HL-60/S4 treated with phorbol 12-myristate 13-acetate at 8.2 ng/mL for 4 days and 3 days (cell line): Measurements from ENCODE around the gene LMAN2.
"Not testable (repeated sequence)": the region's sequence is repeated elsewhere in the genome, so short reads cannot be mapped to it uniquely, and the experiment has no call there.

Experiments used
- in situ Hi-C: fragments of 300-500 bp; cut with MboI; formaldehyde crosslinking; loops from 2 replicates; pipeline ENCODE4 v1.15.0; 2022; ENCODE audit warnings: low sequenced_read_pairs

The LMAN2 gene

GRCh38 chr5:177365845-177366527 is 14.5 kb upstream of the LMAN2 start:
- in situ Hi-C loops: no loop called here

- in situ Hi-C loops: no loop called here
These were observed 12.9 kb upstream of the LMAN2 start for GRCh38 chr5:177364159-177364962.

GRCh38 chr5:177363565-177363964 is 12.1 kb upstream of the LMAN2 start:
- in situ Hi-C loops: no loop called here

- in situ Hi-C loops: no loop called here
These were observed 11.4 kb upstream of the LMAN2 start for GRCh38 chr5:177362610-177363507.

- in situ Hi-C loops: no loop called here
These were observed 10.8 kb upstream of the LMAN2 start for GRCh38 chr5:177362292-177362609.

- in situ Hi-C loops: no loop called here
These were observed 10.2 kb upstream of the LMAN2 start for GRCh38 chr5:177361418-177362291.

GRCh38 chr5:177360740-177361139 is 9.3 kb upstream of the LMAN2 start:
- in situ Hi-C loops: not testable (repeated sequence)

- in situ Hi-C loops: no loop called here
These were observed 8.4 kb upstream of the LMAN2 start for GRCh38 chr5:177359860-177360259.

- in situ Hi-C loops: no loop called here
These were observed 8.0 kb upstream of the LMAN2 start for GRCh38 chr5:177359451-177359851.

GRCh38 chr5:177358370-177358819 is 6.9 kb upstream of the LMAN2 start:
- in situ Hi-C loops: no loop called here

GRCh38 chr5:177357459-177358351 is 6.2 kb upstream of the LMAN2 start, which contains the start of gene RGS14:
Gene RGS14 (plus strand): TSS chr5:177357924. CDS start chr5:177358025, 101 bp downstream.
- in situ Hi-C loops: no loop called here

- in situ Hi-C loops: no loop called here
These were observed 5.6 kb upstream of the LMAN2 start for GRCh38 chr5:177357146-177357458.

GRCh38 chr5:177356746-177357145 is 5.3 kb upstream of the LMAN2 start:
- in situ Hi-C loops: no loop called here

- in situ Hi-C loops: no loop called here
These were observed 4.3 kb upstream of the LMAN2 start for GRCh38 chr5:177355868-177356168.

GRCh38 chr5:177355162-177355867 is 3.8 kb upstream of the LMAN2 start:
- in situ Hi-C loops: no loop called here

- in situ Hi-C loops: no loop called here
These were observed 3.2 kb upstream of the LMAN2 start for GRCh38 chr5:177354711-177355110.

- in situ Hi-C loops: no loop called here
These were observed 2.8 kb upstream of the LMAN2 start for GRCh38 chr5:177354256-177354655.

GRCh38 chr5:177353093-177353492 is 1.6 kb upstream of the LMAN2 start:
- in situ Hi-C loops: no loop called here

- in situ Hi-C loops: no loop called here
These were observed 584 bp downstream of the LMAN2 start for GRCh38 chr5:177350776-177351391.
